Activated CD4-positive, alpha-beta T cell treated with anti-CD3 and anti-CD28 coated beads, Interleukin-2, amount 50 U/mL, for 4 hours (primary cell): ENCODE data around the gene TNFSF13.

Source experiments
- DNase-seq, 2 experiments: peaks; one replicate each; pipeline ENCODE4 v3.0.0-alpha.2; 2020

The TNFSF13 gene

DNA sequence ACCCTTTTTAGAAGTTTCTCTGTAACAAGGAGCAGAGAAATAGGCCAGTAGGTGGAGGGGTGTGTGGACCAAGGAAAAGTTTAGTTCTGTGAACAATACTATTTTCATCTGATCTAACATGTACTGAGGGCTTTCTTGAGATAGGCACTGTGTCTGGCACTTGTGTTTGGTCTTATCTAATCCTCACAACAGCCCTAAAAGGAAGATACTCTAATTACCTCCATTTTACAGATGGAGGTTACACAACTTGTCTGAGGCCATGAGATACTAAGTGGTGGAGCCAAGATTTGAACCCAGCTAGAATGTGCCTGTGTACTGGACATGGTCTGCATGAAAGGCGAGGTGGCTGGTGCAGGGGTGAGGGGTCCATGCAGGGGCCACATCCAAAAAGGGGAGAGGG is 5.2 kb upstream of the TNFSF13 start:
- no peak for DNase-seq

DNA sequence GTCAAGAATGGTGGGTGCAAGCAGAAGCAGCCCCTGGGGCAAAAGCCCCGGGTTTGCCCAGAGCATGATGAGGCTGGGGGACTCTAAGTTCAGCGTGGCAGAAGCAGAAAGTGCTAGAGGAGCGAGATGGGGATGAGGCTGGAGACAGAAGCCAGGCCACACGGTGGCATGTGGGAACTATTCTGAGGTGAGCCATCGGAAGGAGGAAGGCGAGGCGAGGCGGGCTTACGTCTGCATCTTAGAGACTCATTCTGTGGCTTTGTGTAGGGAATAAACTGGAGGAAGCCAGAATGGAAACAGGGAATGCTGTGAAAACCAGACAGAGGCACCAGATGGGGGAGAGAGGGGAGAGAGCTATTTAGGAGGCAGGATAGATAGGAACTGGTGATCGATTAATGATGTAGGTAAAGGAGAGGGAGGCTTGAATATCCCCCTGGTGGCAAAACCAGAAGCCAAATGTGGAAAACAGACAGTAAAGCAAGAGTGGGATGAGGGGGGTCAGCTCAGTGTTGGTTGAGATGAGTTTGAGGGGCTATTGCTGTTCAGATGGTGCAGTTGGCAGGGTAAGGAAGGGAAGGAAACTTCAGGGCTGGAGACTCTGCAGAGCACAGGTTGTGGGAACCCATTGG is 3.1 kb upstream of the TNFSF13 start:
- no peak for DNase-seq

DNA sequence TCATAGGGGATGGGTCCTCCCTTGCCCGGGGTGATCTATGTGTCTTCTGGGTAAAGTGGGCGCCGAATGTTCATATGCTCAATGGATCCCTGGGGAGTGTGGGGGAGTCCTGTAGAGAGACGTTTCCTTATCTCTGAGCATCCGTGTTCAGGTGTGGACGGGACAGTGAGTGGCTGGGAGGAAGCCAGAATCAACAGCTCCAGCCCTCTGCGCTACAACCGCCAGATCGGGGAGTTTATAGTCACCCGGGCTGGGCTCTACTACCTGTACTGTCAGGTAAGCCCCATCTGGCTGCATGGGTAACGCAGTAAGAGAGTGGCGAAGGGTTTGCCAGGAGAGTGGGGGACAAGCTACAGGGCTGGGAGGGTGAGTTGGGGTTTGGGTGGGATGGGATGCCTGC is 1.9 kb upstream of the TNFSF13 start:
- no peak for DNase-seq

DNA sequence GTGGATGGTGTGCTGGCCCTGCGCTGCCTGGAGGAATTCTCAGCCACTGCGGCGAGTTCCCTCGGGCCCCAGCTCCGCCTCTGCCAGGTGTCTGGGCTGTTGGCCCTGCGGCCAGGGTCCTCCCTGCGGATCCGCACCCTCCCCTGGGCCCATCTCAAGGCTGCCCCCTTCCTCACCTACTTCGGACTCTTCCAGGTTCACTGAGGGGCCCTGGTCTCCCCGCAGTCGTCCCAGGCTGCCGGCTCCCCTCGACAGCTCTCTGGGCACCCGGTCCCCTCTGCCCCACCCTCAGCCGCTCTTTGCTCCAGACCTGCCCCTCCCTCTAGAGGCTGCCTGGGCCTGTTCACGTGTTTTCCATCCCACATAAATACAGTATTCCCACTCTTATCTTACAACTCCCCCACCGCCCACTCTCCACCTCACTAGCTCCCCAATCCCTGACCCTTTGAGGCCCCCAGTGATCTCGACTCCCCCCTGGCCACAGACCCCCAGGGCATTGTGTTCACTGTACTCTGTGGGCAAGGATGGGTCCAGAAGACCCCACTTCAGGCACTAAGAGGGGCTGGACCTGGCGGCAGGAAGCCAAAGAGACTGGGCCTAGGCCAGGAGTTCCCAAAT is 1.3 kb upstream of the TNFSF13 start:
- DNase-seq = no peak

DNA sequence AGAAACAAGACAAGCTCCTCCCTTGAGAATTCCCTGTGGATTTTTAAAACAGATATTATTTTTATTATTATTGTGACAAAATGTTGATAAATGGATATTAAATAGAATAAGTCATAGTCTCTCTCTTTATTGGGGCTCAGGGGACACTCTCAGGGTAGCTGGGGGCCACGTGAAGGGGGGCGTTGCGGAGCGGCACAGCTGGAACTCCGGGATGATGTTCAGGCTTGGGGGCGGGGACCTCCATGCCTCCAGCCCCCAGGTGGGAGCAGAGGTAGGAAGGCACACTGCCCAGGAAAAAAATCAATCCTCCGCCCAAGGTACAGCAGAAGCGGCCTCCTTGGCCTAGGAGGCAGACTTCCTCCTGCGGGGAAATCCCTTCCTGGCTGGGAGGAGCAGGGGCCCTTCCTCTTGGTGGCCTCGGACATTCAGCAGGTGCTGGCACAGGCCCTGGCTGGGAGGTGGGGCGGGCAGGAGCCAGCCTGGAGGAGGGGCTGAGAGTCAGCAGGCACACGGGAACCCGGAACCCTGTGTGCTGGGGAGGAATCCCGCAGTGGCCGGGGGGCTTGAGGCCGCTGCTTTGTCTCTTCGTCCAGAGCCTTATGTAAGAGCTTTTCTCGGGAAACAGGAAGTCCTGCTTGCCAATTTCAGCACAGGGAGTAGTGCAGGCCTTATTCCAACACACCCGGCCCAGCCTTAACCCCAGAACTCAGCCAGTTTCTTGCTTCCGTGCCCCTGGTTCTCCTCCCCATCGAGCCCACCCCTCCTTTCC is 591 bp upstream of the TNFSF13 start:
- no peak for DNase-seq

DNA sequence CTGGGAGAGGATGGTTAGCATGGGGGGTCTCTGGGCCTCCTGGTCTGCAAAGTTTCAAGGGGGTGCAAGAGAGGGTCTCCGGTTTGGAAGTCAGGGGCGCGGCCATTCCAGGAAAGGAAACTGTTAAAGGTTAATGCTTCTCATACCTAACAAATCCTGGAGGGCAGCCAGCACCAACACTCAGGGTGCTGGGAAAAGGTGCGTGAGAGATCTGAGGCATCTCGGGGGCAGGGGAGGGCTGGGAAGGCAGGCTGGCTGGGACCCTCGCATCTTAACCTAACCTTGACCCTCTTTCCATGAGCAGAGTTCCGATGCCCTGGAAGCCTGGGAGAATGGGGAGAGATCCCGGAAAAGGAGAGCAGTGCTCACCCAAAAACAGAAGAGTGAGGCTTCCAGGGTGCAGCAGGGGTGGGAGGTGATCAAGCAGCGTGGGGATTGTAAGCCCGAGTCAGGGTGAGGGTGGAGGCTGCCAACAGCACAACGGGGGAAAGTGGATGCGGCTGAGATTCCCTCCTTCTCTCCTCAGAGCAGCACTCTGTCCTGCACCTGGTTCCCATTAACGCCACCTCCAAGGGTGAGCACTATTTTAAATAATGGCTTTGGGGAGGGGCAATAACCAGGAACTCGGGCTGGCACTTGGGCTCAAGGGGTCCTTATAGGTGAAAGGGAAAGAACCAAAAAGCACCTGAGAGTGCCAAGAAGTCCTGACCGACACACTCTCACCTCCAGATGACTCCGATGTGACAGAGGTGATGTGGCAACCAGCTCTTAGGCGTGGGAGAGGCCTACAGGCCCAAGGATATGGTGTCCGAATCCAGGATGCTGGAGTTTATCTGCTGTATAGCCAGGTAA is 996 bp downstream of the TNFSF13 start:
- DNase-seq = no peak

DNA sequence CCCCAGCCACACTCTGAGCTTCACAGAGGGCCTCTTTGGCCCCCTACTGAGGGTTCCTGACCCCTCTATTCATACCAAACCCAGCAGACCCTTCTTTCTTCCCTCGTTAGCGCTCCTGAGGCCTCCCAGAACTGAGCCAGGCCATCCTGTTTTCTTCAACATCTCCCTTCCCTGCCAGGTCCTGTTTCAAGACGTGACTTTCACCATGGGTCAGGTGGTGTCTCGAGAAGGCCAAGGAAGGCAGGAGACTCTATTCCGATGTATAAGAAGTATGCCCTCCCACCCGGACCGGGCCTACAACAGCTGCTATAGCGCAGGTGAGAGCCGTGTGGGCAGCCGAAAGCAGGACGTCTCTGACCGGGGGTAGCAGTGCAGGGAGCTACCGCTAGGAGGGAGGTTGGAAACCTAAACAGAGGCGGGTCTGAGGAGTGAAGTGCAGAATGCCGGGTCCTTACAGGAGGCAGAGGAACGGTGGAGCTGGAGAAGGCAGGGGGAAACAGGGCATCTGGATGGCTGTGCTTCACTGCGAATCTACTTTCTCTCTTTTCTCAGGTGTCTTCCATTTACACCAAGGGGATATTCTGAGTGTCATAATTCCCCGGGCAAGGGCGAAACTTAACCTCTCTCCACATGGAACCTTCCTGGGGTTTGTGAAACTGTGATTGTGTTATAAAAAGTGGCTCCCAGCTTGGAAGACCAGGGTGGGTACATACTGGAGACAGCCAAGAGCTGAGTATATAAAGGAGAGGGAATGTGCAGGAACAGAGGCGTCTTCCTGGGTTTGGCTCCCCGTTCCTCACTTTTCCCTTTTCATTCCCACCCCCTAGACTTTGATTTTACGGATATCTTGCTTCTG is 1.9 kb downstream of the TNFSF13 start:
- DNase-seq = peak; percentile 55 to 60

DNA sequence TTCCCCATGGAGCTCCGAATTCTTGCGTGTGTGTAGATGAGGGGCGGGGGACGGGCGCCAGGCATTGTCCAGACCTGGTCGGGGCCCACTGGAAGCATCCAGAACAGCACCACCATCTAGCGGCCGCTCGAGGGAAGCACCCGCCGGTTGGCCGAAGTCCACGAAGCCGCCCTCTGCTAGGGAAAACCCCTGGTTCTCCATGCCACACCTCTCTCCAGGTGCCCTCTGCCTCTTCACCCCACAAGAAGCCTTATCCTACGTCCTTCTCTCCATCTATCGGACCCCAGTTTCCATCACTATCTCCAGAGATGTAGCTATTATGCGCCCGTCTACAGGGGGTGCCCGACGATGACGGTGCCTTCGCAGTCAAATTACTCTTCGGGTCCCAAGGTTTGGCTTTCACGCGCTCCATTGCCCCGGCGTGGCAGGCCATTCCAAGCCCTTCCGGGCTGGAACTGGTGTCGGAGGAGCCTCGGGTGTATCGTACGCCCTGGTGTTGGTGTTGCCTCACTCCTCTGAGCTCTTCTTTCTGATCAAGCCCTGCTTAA is 2.6 kb downstream of the TNFSF13 start:
- DNase-seq = peak; percentile 80 to 83

DNA sequence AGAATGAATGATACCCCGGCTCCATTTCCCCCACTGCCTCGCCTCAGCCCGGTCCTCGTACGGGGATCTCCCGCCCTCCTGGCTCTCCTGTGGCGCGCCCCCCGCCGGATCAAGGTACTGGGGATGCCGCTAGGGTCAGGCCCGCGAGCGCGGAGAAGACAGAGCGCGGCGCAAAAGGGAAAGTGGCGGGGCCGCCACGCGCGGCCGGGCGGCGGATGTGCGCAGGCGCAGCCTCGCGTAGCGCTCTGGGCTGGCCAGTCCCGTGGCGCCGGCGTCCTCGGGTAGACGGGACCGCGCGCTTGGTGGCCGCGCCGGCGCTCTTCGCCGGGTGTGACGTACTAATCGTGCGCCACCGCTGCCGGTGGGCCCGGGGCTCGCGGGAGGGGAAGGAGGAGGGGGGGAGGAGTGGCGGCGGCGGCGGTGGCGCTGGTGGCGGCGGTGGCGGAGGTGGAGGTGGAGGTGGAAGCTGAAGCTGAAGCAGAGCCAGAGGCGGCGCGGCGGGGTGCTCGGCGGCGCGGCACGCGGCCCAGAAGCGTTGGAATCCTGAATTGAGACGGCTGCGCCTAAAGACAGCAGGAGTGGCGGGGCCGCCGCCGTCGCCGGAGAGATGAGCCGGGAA is 3.1 kb downstream of the TNFSF13 start, which contains the start of gene SENP3:
SENP3 (plus strand) TSS at position 331 of the 619 bp plus-strand sequence. CDS start 1,158 bp downstream, outside the sequence.
- peak; percentile 82 to 86 for DNase-seq

DNA sequence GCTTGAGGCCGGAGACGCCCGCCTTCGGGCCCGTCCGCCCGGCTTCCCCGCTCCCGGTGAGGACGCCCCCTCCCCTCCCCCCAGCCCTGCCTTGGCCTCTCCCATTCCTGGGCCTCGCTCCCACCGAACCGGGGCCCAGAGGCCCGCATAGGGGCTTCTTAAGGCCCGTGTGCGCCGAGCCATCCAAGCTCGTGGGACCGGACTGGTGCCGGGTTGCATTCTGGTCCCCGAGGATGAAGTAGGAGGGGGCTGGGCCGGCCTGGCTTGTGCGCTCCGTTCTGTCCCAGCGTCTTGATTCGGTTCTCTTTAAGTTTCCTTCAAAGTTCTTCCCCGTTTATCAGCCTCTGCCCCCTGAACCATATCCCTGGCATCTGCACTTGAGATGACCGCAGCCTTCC is 3.7 kb downstream of the TNFSF13 start:
- no peak for DNase-seq

DNA sequence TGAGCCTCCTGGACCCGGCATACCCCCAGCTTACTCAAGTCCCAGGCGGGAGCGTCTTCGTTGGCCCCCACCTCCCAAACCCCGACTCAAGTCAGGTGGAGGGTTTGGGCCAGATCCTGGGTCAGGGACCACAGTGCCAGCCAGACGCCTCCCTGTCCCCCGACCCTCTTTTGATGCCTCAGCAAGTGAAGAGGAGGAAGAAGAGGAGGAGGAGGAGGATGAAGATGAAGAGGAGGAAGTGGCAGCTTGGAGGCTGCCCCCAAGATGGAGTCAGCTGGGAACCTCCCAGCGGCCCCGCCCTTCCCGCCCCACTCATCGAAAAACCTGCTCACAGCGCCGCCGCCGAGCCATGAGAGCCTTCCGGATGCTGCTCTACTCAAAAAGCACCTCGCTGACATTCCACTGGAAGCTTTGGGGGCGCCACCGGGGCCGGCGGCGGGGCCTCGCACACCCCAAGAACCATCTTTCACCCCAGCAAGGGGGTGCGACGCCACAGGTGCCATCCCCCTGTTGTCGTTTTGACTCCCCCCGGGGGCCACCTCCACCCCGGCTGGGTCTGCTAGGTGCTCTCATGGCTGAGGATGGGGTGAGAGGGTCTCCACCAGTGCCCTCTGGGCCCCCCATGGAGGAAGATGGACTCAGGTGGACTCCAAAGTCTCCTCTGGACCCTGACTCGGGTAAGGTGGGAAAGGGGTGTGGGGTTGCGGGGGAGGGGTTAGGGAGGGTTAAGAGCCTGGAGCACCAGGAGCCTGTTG is 4.7 kb downstream of the TNFSF13 start:
- no peak for DNase-seq

DNA sequence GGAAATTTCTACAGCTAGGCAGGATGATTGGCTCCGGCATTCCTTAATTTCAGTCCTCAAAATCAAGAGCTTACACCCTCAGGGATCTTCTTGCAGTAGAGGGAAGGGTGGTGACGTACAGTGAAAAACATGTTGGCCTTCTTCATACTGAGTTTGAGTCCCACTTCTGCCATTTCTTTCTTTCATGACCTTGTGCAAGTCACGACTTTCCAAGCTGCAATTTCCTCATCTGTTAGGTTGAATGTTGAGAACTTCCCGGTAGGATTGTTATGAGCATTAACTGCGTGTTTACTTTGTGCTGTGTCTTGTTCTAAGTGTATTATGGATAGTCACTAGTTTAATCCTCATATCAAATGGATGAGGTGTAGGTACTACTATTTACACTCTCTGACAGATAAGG is 11.0 kb downstream of the TNFSF13 start:
- no peak for DNase-seq

DNA sequence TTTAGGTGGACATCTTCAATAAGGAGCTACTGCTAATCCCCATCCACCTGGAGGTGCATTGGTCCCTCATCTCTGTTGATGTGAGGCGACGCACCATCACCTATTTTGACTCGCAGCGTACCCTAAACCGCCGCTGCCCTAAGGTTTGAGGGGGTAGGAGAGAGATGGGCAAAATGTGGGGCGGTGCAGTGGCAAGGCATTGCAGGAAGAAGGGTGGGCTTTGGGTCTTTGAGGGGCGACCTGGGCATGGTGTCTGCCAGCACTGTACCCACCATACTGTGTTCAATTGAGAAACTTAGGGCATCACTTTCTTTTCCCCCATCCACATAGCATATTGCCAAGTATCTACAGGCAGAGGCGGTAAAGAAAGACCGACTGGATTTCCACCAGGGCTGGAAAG is 11.8 kb downstream of the TNFSF13 start:
- no peak for DNase-seq

DNA sequence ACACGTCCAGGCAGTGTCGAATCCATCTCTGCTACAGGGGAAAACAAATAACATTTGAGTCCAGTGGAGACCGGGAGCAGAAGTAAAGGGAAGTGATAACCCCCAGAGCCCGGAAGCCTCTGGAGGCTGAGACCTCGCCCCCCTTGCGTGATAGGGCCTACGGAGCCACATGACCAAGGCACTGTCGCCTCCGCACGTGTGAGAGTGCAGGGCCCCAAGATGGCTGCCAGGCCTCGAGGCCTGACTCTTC is 13.7 kb downstream of the TNFSF13 start:
- no peak for DNase-seq

DNA sequence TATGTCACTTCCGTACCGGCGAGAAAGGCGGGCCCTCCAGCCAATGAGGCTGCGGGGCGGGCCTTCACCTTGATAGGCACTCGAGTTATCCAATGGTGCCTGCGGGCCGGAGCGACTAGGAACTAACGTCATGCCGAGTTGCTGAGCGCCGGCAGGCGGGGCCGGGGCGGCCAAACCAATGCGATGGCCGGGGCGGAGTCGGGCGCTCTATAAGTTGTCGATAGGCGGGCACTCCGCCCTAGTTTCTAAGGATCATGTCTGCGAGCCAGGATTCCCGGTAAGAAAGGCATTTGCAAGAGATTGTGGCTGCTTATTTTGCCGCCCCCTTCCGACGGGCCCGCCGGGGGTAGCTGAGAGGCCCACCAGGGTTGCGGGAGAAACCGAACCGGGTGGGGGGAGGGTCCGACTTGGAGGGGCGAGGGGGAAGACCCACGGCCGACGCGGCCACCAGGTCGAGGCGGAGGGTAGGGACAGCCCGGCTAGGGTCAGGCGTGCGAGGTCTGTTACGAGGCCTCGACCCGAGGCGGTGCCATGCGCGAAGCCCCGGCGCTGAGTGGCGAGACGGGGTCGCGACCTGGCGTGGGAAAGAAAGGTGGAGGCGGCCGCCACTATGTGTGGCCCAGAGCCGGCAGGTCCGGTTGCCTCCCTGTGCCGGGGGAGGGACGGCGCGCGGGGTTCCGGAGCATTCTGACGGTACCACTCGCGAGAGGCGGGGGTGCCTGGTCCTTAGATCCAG is 14.2 kb downstream of the TNFSF13 start:
- DNase-seq = peak; percentile 99 to 100

DNA sequence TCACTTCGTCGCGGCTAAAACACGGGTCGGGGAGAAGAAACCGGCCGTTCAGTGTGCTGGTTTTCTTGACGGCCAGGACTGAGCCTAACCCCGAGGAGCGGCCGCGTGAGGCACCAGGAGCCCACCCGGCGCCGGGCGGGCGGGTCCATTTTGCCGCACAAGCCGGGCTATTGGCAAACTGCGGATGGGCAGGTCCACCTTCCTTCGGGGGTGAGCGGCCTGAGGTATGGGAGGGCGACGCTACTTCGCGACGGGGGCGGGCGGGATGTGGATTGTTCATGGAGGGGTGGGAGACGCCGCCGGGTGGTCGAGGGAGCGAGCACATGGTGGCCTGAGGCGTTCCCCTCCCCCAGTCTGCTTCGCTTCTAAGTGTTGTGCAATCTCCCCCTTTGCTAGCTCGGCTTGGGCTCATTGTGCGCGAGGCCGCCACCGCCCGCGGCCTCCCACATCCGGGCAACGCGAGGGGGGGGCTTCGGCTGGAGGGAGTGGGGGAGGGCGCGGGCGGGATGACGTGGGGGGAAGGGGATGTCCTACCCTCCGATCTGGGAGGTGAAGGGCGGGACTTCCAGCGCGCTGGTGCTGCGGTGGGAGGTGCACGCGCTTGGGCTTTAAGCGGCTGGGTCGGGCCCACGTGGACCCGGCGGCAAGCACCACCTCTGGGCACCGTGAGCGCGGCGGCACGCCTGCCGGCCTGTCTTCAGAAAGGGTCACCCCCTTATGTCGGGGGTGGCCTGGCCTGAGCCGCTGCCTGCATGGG is 15.0 kb downstream of the TNFSF13 start:
- DNase-seq = peak; percentile 90 to 91

DNA sequence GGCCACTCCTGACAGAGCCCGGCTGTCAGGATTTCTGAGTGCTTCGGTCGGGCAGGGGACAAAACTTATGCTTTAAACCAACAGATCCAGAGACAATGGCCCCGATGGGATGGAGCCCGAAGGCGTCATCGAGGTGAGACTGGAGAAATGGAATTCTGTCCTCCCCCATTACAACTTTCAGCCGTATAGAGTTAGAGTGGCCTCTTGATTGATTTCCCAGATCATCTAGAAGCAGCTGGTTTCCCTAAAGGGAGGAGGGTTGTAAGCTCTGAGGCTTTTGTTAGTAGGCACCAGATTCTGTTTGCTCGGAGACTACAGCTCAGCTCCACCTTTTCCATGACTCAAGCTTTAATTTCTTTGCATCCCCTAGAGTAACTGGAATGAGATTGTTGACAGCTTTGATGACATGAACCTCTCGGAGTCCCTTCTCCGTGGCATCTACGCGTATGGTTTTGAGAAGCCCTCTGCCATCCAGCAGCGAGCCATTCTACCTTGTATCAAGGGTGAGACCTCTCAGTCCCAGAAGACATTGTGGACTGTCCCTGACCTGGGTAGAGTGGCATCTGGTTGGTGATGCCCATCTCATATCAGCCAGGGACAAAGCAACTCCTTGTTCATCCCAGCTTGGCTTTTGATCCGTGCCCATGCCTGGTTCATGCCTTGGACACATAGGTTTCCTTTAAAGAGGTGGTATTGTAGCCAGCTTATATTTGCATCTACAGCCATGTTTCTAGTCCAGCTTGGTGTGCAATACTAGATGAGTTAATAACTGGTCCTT is 15.8 kb downstream of the TNFSF13 start:
- no peak for DNase-seq

DNA sequence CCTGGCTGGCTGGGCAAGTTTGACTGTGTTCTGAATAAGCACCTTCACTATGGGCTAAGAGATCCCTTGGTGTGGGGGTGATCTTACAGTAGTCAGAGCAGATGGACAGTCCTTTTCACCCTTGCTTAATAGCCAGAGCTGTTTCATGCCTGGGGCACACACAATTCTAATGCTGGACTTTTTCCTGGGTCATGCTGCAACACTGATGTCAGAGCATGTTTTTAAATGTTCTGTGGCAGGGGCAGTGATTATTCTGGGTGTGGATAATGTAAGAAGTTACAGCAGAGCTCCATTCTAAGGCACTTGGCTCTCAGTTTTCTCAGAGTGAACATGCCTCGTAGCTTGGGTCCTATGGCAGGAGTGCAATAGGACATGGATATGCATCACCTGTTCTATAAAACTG is 16.9 kb downstream of the TNFSF13 start:
- DNase-seq = no peak

DNA sequence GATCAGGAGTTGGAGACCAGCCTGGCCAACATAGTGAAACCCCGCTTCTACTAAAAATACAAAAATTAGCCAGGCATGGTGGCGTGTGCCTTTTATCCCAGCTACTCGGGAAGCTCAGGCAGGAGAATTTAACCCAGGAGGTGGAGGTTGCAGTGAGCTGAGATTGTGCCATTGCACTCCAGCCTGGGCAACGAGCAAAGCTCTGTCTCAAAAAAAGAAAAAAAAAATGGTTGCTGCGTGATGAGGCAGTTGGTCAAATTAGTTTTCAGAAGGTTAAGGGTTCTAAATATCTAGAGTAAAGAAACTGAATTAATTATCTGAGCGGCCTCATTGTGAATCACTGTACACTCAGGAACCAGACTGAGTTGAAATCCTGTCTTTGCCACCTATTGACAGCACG is 17.4 kb downstream of the TNFSF13 start:
- DNase-seq = no peak
